ENCODE results near the gene KLHDC7B. TPM values are rescaled to one million over a fixed set of nuclear protein-coding genes. Genes with fewer than 3 reads are reported as not detected.

KLHDC7B gene
- total RNA-seq, 2 donors from 2014 or later: not detected

DNA sequence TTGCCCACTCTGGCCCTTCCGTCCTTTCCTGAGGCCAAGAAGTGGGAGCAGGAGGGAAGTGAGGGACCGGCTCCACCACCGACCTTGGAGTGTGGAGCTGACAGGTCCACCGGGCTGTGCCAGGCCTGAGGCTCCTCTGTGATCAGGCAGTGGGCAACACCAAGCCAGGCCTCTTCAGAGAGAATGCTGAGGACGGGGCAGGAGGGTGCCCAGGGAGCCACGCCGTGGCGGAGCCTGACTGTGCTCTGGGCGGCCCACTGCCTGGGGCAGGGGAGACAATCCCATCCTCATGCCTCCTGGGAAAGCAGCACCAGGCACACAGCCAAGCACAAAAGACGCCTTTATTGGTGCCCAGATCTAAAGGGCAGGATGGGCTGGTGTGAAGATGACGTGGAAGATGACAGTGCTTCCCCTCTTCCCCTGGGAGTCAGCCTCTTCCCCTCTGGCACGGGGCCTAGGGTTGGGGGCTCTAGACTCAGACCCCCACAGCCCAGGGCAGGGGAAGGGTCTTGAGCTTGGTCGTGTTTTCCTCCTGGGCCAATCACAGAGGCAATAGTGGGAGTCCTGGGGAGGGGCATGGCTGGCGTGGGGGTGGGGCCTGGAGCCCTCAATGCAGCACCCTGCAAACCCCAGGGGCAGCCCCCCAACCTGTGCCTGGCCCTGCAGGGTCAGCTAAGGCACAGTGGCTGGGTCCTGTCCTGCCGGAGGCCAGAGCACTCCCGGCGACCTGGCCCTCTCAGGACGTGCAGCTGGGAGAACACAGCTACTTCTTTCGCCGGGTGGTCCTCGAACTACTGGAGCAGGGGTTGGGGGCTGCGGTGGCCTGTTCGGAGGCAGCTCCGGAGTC, 42.8 kb upstream of the KLHDC7B start:
- Histone ChIP-seq H3K27ac (no peak overlapping the region), H3K27me3 (no peaks in the 10 kb centered on the region), H3K4me1 (peaks cover 0 to 24% of the 10 kb centered on the region in 2 donors), H3K4me3 (no peak overlapping the region), H3K36me3 (peaks cover 32% of the 10 kb centered on the region), H3K9me3 (no peaks in the 10 kb centered on the region)
- DNase-seq (ENCODE audit: low spot score): no peak
- TF ChIP-seq, protein P1, sequence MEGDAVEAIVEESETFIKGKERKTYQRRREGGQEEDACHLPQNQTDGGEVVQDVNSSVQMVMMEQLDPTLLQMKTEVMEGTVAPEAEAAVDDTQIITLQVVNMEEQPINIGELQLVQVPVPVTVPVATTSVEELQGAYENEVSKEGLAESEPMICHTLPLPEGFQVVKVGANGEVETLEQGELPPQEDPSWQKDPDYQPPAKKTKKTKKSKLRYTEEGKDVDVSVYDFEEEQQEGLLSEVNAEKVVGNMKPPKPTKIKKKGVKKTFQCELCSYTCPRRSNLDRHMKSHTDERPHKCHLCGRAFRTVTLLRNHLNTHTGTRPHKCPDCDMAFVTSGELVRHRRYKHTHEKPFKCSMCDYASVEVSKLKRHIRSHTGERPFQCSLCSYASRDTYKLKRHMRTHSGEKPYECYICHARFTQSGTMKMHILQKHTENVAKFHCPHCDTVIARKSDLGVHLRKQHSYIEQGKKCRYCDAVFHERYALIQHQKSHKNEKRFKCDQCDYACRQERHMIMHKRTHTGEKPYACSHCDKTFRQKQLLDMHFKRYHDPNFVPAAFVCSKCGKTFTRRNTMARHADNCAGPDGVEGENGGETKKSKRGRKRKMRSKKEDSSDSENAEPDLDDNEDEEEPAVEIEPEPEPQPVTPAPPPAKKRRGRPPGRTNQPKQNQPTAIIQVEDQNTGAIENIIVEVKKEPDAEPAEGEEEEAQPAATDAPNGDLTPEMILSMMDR (IDR thresholded peaks at IDR 0.05): no peak

DNA sequence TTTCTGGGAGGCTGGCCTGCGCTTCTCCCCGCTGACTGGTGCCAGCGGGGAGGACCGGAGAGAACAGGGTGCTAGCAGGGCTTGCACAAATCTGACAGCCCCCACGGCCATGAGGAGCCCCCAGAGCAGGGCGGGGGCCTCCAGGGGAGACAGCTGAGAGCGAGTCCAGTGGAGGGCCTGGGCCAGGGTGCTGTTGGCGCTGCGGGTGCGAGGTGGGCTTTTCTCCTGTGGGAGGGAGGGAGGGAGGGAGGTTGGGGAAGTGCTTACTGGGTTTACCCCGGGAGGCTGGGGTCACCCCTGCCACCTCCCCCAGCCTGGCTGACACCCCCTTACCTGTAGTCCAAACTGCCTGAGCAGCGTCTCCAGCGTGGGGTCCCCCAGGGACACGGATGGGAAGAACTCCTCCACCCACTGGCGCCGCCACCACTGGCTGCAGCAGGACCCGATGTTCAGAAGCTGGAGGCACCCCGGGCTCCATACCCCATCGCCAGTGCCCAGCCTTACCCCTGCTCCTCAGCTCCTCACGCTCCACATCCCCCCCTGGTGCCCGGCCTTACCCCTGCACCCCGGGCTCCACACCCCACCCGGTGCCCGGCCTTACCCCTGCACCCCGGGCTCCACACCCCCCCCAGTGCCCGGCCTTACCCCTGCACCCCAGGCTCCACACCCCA, 42.1 kb upstream of the KLHDC7B start:
- peaks cover 32% of the 10 kb centered on the region for H3K36me3 ChIP-seq
- H3K4me1 ChIP-seq: peaks cover 0 to 24% of the 10 kb centered on the region in 2 donors
- no peaks in the 10 kb centered on the region for H3K9me3 ChIP-seq
- no peak overlapping the region for H3K27ac ChIP-seq
- H3K27me3 ChIP-seq: no peaks in the 10 kb centered on the region
- no peak overlapping the region for H3K4me3 ChIP-seq
- DNase-seq (ENCODE audit: low spot score): no peak
- TF ChIP-seq, protein P1 (IDR thresholded peaks at IDR 0.05): no peak

DNA sequence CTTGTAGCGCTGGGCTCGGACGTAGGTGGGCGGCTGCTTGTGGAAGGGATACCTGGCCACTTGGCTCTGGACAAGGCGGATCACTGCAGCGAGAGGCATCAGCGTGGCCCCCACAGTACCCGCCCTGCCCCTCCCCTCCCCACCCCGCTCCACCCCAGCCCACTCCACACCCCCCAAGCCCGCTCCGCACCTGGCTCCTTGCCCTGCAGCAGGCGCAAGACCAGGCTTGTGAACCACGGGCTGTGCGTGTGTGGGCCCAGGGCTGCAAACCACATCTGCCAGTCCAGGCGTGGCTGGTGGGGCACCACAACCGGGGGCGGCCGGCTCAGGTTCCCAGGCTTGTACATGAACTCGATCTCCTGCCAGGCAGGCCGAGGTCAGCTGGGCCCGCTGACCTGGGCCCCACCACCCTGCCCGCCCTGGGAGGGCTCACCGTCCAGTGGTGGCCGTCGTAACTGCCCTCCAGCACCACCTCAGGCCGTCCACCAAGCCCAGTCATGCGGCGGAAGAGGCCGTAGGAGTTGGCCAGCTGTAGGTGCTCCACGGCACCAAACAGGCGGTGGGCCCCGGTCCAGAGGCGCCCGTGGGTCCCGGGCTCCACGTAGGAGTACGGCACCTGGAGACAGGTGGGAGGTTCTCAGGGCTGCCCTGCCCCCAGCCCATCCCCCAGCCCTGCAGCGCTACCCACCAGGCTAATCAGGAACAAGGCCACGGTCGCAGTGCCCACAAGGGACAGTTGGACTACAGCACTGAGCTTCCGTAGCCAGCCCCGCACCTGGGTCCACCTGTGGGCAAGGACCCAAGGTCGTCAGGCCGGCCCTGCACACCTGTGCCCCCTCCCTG, 41.1 kb upstream of the KLHDC7B start:
- H3K36me3 ChIP-seq: peaks cover 32% of the 10 kb centered on the region
- no peak overlapping the region for H3K27ac ChIP-seq
- peaks cover 0 to 33% of the 10 kb centered on the region in 2 donors for H3K4me1 ChIP-seq
- H3K27me3 ChIP-seq: no peaks in the 10 kb centered on the region
- no peak overlapping the region for H3K4me3 ChIP-seq
- TF ChIP-seq, protein P1 (IDR thresholded peaks at IDR 0.05): no peak
- no peaks in the 10 kb centered on the region for H3K9me3 ChIP-seq
- DNase-seq (ENCODE audit: low spot score): no peak

DNA sequence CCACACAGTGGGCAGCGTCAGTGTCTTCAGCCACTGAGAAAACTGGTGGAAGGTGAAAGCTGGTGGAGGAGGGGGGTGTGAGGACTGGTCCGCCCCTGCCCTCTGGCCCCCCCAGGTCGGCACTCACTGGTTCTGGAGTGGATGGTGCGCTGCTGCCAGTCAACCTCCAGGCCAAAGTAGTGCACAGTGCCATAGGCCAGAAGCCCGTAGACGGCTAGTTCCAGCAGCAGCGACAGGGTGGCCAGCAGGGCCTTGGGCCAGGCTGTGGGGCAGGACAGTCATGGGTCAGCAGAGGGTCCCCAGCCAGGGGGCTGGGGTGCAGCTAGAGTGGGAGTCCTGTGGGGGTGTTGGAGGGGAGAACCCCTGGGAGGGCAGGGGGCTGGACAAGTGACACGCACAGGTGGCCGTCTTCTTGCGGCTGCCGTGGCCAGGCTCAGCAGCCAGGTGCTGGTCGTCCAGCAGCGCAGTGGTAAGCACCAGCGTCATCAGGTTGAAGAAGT, 40.4 kb upstream of the KLHDC7B start:
- H3K36me3 ChIP-seq: peaks cover 32% of the 10 kb centered on the region
- TF ChIP-seq, protein P1 (IDR thresholded peaks at IDR 0.05): no peak
- H3K4me1 ChIP-seq: peaks cover 0 to 33% of the 10 kb centered on the region in 2 donors
- DNase-seq (ENCODE audit: low spot score): no peak
- H3K4me3 ChIP-seq: no peak overlapping the region
- H3K27me3 ChIP-seq: no peaks in the 10 kb centered on the region
- H3K27ac ChIP-seq: no peak overlapping the region
- H3K9me3 ChIP-seq: no peaks in the 10 kb centered on the region

DNA sequence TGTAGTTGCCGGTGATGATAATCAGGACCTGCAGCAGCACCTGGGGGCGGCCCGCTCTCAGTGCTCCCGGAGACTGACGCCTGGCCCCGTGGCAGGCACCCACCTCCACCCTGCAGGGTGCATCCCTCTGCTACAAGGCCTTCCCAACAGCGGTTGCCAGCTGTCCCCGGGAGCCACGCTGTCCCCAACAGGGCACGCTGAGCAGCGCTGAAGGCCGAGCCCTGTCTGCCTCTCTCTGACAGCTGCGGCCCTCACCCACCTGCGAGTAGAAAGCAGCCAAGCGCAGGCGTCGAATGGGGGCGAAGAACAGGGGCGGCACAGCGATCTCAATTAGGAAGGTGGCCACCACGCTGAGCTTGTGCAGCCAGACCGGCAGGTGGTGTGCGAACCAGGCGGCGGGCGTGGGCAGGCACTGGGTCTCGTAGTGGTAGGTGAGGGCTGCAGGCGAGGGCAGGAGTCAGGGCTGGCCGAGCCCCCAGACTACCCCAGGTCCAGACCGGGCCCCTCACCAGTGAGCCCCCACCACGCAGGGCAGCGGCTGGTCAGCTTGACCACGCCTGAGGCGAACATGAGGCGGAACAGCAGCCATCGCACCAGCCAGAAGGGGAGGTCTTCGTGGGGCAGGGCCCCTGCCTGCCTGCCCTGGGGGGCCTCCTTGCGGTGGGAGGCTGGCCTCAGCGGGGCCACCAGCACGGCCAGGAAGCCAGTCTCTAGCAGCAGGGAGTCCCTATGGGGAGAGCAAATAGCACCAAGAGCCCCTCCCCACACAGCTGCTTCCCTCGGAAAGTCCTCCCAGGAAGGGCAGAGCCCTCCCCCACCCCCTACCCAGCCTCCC, 39.7 kb upstream of the KLHDC7B start:
- peak overlapping the region in 1 of 2 donors; percentile 85 for H3K4me3 ChIP-seq

More for the DNA sequence above, 39.7 kb upstream of the KLHDC7B start:
- H3K9me3 ChIP-seq: no peaks in the 10 kb centered on the region
- H3K36me3 ChIP-seq: peaks cover 32% of the 10 kb centered on the region
- no peaks in the 10 kb centered on the region for H3K27me3 ChIP-seq
- DNase-seq (ENCODE audit: low spot score): no peak
- H3K4me1 ChIP-seq: peaks cover 0 to 33% of the 10 kb centered on the region in 2 donors
- peak overlapping the region in 1 of 2 donors; percentile 87 for H3K27ac ChIP-seq
- TF ChIP-seq, protein P1 (IDR thresholded peaks at IDR 0.05): no peak
